ENCODE data around the gene ARHGAP19. TPM values are rescaled to one million over a fixed set of nuclear protein-coding genes. Genes with fewer than 3 reads are reported as not detected.

Gene ARHGAP19
- total and polyA plus RNA-seq, 8 donors: 1.2 to 16.2 (median 6.3) TPM

DNA sequence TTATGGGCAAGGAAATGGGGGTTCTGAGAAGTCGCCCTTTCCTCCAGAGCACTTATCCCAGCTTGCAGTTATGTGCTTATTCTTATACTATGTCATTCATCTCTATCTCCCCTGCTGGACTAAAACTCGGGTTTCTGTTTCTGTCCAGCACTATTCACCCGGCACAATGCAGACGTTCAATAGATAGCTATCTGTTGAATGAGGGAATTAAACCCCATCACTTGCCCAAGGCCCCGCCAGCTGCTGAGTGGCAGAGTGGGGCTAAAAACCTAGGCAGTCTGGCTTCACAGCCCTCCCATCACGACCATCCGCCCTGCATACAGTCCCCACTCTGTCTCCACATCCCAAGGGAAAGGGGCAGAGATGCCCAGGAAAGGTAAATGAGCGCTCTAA lies 112.1 kb downstream of the ARHGAP19 start:
- Histone ChIP-seq H3K36me3 (no peaks in the 10 kb centered on the region), H3K4me1 (peaks cover 0 to 12% (median 7%) of the 10 kb centered on the region in 4 donors), H3K27me3 (peaks cover 4 to 94% (median 38%) of the 10 kb centered on the region in 3 donors), H3K9me3 (no peaks in the 10 kb centered on the region), H3K4me3 (no peak overlapping the region), H3K27ac (no peak overlapping the region)
- 61 to 69% (median 66%) methylated on average over 8 of the region's 8 CpGs for WGBS, 5 donors
- TF ChIP-seq POLR2AphosphoS5 (IDR thresholded peaks at IDR 0.05) (no peak), POLR2A (IDR thresholded peaks at IDR 0.05) (no peak), EP300 (IDR thresholded peaks at IDR 0.05) (no peak), CTCF (IDR thresholded peaks at IDR 0.05) (no peak)
- DNase-seq: no peak
- intact Hi-C loops (cut with DNase I; ENCODE audit: low total_unique reads): no loop called here

DNA sequence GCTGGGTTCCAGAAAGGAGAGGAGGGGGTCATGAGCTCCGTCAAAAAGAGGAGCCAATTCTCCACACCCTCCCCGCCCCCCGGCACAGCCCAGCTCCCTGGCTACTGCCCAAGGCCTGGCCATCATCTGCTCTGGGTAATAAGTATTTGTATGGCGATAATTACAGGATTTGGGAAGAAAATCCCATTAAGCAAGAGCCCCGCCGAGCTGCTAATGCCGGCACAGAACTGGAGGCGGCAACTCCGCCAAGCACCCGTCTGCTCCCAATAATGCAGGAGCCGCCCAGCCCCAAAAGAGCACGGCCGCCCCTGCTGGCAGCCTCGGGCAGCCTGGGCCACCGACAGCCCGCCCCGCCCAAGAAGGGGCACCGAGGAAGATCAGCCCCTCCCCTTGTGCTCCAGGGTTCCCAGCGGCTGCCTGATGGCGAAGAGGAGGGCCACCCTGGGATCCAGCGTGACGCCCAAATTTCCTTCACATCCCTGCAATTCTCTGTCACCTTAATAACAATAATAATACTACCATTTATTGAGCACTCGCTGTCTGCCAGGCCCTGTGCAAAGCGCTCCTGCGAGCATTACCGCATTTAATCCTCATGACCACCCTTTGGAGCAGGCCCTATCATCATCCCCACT lies 112.6 kb downstream of the ARHGAP19 start:
- TF ChIP-seq CTCF (IDR thresholded peaks at IDR 0.05) (no peak), POLR2AphosphoS5 (IDR thresholded peaks at IDR 0.05) (no peak)
- peaks cover 0 to 92% (median 33%) of the 10 kb centered on the region in 3 donors for H3K27me3 ChIP-seq
- H3K36me3 ChIP-seq: no peaks in the 10 kb centered on the region
- peaks cover 0 to 7% (median 3%) of the 10 kb centered on the region in 4 donors for H3K4me1 ChIP-seq
- H3K27ac ChIP-seq: no peak overlapping the region
- DNase-seq: peak in 1 of 2 donors; percentile 60
- intact Hi-C loops (cut with DNase I; ENCODE audit: low total_unique reads): no loop called here
- 18 to 38% (median 23%) methylated on average over 11 to 26 of the region's 26 CpGs for WGBS, 5 donors
- no peaks in the 10 kb centered on the region for H3K9me3 ChIP-seq
- peak overlapping the region in 2 of 4 donors; percentile 11 for H3K4me3 ChIP-seq

GRCh38 chr10:97179311-97179710 lies 113.1 kb downstream of the ARHGAP19 start:
- Histone ChIP-seq H3K9me3 (no peaks in the 10 kb centered on the region), H3K27ac (no peak overlapping the region), H3K4me1 (peaks cover 0 to 7% (median 3%) of the 10 kb centered on the region in 4 donors), H3K27me3 (peaks cover 0 to 89% (median 28%) of the 10 kb centered on the region in 3 donors), H3K36me3 (no peaks in the 10 kb centered on the region), H3K4me3 (peak overlapping the region in 1 of 4 donors; percentile 11)
- WGBS, 5 donors: 44 to 54% (median 44%) methylated on average over 6 of the region's 6 CpGs
- DNase-seq: no peak
- no peak for TF ChIP-seq CTCF (IDR thresholded peaks at IDR 0.05)
- TF ChIP-seq POLR2AphosphoS5 (IDR thresholded peaks at IDR 0.05): no peak
- TF ChIP-seq POLR2A (IDR thresholded peaks at IDR 0.05): no peak
- TF ChIP-seq EP300 (IDR thresholded peaks at IDR 0.05): no peak
- intact Hi-C loops (cut with DNase I; ENCODE audit: low total_unique reads): no loop called here

DNA sequence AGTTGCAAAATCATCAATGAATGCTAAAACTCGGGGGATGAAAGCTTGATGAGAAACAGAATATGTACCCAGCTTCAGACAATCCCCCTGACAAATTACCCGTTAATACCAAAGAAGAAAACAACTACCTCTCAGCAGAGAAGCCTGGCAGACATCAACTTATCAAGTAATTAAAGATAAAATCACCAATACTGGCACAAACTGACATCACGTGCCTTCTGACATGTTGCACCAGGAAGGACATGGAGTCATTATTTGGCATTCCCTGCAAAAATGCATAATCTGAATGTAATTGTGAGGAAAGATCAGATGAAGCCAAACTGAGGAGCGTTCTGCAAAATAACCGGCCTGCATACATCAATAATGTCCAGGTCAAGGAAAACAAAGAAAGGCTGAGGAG lies 114.4 kb downstream of the ARHGAP19 start:
- Histone ChIP-seq H3K27me3 (peaks cover 0 to 83% (median 24%) of the 10 kb centered on the region in 3 donors), H3K27ac (no peak overlapping the region), H3K4me1 (peaks cover 0 to 7% (median 3%) of the 10 kb centered on the region in 4 donors), H3K4me3 (no peak overlapping the region), H3K36me3 (no peaks in the 10 kb centered on the region), H3K9me3 (no peaks in the 10 kb centered on the region)
- DNase-seq: no peak
- intact Hi-C loops (cut with DNase I; ENCODE audit: low total_unique reads): no loop called here
- TF ChIP-seq POLR2A (IDR thresholded peaks at IDR 0.05) (no peak), EP300 (IDR thresholded peaks at IDR 0.05) (no peak), POLR2AphosphoS5 (IDR thresholded peaks at IDR 0.05) (no peak)
- 66 to 79% (median 74%) methylated on average over 5 of the region's 5 CpGs for WGBS, 5 donors

- H3K27me3 ChIP-seq: peaks cover 0 to 80% (median 24%) of the 10 kb centered on the region in 3 donors
- H3K9me3 ChIP-seq: no peaks in the 10 kb centered on the region
- H3K4me1 ChIP-seq: peaks cover 0 to 7% (median 3%) of the 10 kb centered on the region in 4 donors
- H3K36me3 ChIP-seq: no peaks in the 10 kb centered on the region
- no peak for DNase-seq
- no peak overlapping the region for H3K27ac ChIP-seq
- H3K4me3 ChIP-seq: no peak overlapping the region
- WGBS, 5 donors: 71 to 80% (median 76%) methylated on average over 5 of the region's 5 CpGs
- TF ChIP-seq POLR2A (IDR thresholded peaks at IDR 0.05): no peak
- intact Hi-C loops (cut with DNase I; ENCODE audit: low total_unique reads): no loop called here
Observed at GRCh38 chr10:97176226-97176625, 116.2 kb downstream of the ARHGAP19 start.
